HepG2 (cell line): ENCODE data around the gene RABGAP1. TPM values are rescaled to one million over a fixed set of nuclear protein-coding genes. Genes with fewer than 3 reads are reported as not detected.
A peak's percentile ranks its signal among the peaks of the same experiment; 100 is the strongest.

Experiments
- AGO2 ChIP-seq: fragments of 200-400 bp; formaldehyde crosslinking; optimal IDR thresholded peaks from 2 replicates; pipeline ENCODE3; 2017; ENCODE audit warnings: mild to moderate bottlenecking, low read depth, low read length, moderate library complexity
- ARNT2 ChIP-seq: sonication (generic); formaldehyde crosslinking; IDR thresholded peaks from 2 replicates; pipeline ENCODE4 v1.8.0; 2022; ENCODE audit warnings: mild to moderate bottlenecking, low read depth, missing genetic modification reagents, moderate library complexity
- ELF1 ChIP-seq: sonication (generic); formaldehyde crosslinking; IDR thresholded peaks from 2 replicates; pipeline ENCODE4 v1.4.0; 2020; ENCODE audit warnings: missing genetic modification reagents
- IRF2 ChIP-seq: IDR thresholded peaks from 2 replicates; pipeline ENCODE4 v1.6.1; 2018; ENCODE audit warnings: missing genetic modification reagents, missing compliant biosample characterization
- KLF6 ChIP-seq: IDR thresholded peaks from 2 replicates; pipeline ENCODE4 v1.8.0; 2016; ENCODE audit warnings: missing biosample characterization, missing genetic modification reagents
- MTF2 ChIP-seq: sonication (generic); formaldehyde crosslinking; IDR thresholded peaks from 2 replicates; pipeline ENCODE4 v1.5.0; 2020; ENCODE audit warnings: missing genetic modification reagents, borderline replicate concordance
- NBN ChIP-seq: fragments of 450-650 bp; conservative IDR thresholded peaks from 2 replicates; pipeline ENCODE4 v1.6.1; 2017
- NFE2L1 ChIP-seq: sonication (generic); formaldehyde crosslinking; IDR thresholded peaks from 2 replicates; pipeline ENCODE4 v1.4.0; 2020; ENCODE audit warnings: missing genetic modification reagents, mild to moderate bottlenecking, borderline replicate concordance
- NFE2L2 ChIP-seq: fragments of 150-350 bp; IDR thresholded peaks from 2 replicates; pipeline ENCODE4 v1.6.1; 2014; ENCODE audit warnings: low read length
- NR2F1 ChIP-seq, 2 experiments: fragments of 450-650 bp in 1 of 2; formaldehyde crosslinking in 1 of 2; IDR thresholded peaks; 2 replicates each; pipeline versions ENCODE4 v1.5.0 to v1.6.1; 2016 to 2020; ENCODE audit warnings: mild to moderate bottlenecking in 1 of 2, missing compliant biosample characterization in 1 of 2, missing genetic modification reagents in 1 of 2, moderate library complexity in 1 of 2
- POGZ ChIP-seq: sonication (generic); formaldehyde crosslinking; IDR thresholded peaks from 2 replicates; pipeline ENCODE4 v1.4.0; 2020; ENCODE audit warnings: mild to moderate bottlenecking, missing genetic modification reagents
- SMARCC2 ChIP-seq: fragments of 450-650 bp; IDR thresholded peaks from 2 replicates; pipeline ENCODE4 v1.6.1; 2017; ENCODE audit warnings: antibody characterized with exemption, mild to moderate bottlenecking
- SSRP1 ChIP-seq: IDR thresholded peaks from 2 replicates; pipeline ENCODE4 v1.6.1; 2016; ENCODE audit warnings: control low read depth
- TBL1XR1 ChIP-seq: fragments of 150-350 bp; IDR thresholded peaks from 2 replicates; pipeline ENCODE4 v1.6.1; 2014; ENCODE audit warnings: borderline replicate concordance, low read length; ENCODE audit not compliant: partially characterized antibody
- TCF12 ChIP-seq, 2 experiments: fragments of 450-650 bp in 1 of 2; sonication (generic) in 1 of 2; formaldehyde crosslinking in 1 of 2; IDR thresholded peaks; 2 replicates each; pipeline versions ENCODE4 v1.6.1 to v1.8.0; 2017 to 2022; ENCODE audit warnings: antibody characterized with exemption in 1 of 2, mild to moderate bottlenecking in 1 of 2, missing genetic modification reagents in 1 of 2, moderate library complexity in 1 of 2
- TSC22D2 ChIP-seq: sonication (generic); formaldehyde crosslinking; IDR thresholded peaks from 2 replicates; pipeline ENCODE4 v1.5.1; 2020; ENCODE audit warnings: missing genetic modification reagents, mild to moderate bottlenecking, borderline replicate concordance
- ZEB1 ChIP-seq: IDR thresholded peaks from 2 replicates; pipeline ENCODE4 v1.6.1; 2012; ENCODE audit warnings: mild to moderate bottlenecking, low read depth, inconsistent platforms; ENCODE audit not compliant: insufficient replicate concordance
- ZNF3 ChIP-seq: IDR thresholded peaks from 2 replicates; pipeline ENCODE4 v1.7.0; 2017; ENCODE audit warnings: inconsistent platforms
- ZNF441 ChIP-seq: sonication (generic); formaldehyde crosslinking; IDR thresholded peaks from 2 replicates; pipeline ENCODE4 v1.7.0; 2021; ENCODE audit warnings: missing genetic modification reagents, borderline replicate concordance
- ZSCAN21 ChIP-seq: sonication (generic); formaldehyde crosslinking; IDR thresholded peaks from 2 replicates; pipeline ENCODE4 v1.8.0; 2022; ENCODE audit warnings: mild to moderate bottlenecking, missing genetic modification reagents, moderate library complexity, borderline replicate concordance
- polyA plus RNA-seq, 8 experiments: library from polyadenylated mRNA; depleted of rRNA in 3 of 8; stranded (reverse) in 7 of 8; unstranded in 1 of 8; fragments of >200 nt; fragmentation: Illumina TruSeq in 4 of 8; extraction: Trizol in 4 of 8; gene quantifications; 2 replicates each; pipeline versions ENCODE4 v1.2.1 to v1.2.3, GENCODE V29; 2011 to 2016; ENCODE audit warnings: low read depth in 4 of 8, missing spikeins in 1 of 8, mixed read lengths in 1 of 8; ENCODE audit not compliant: insufficient read depth in 1 of 8
- total RNA-seq, 5 experiments: library from RNA; depleted of rRNA; stranded (reverse); fragments of >200 nt; fragmentation: Illumina TruSeq; extraction: Trizol; gene quantifications; 2 replicates each; pipeline ENCODE4 v1.2.3, GENCODE V29; 2016; ENCODE audit warnings: low read depth in 1 of 5
- TF ChIP-seq, protein P1 (sequence below): sonication (generic); formaldehyde crosslinking; IDR thresholded peaks from 2 replicates; pipeline ENCODE4 v1.4.0; 2020; ENCODE audit warnings: missing genetic modification reagents, borderline replicate concordance
- TF ChIP-seq, protein P2 (sequence below): IDR thresholded peaks from 2 replicates; pipeline ENCODE4 v1.6.1; 2012; ENCODE audit warnings: low read length, improper control_type of control experiment
- TF ChIP-seq, protein P3 (sequence below): sonication (generic); formaldehyde crosslinking; IDR thresholded peaks from 2 replicates; pipeline ENCODE4 v1.5.1; 2020; ENCODE audit warnings: missing genetic modification reagents, mild to moderate bottlenecking, borderline replicate concordance
- TF ChIP-seq, protein P4 (sequence below): sonication (generic); formaldehyde crosslinking; IDR thresholded peaks from 2 replicates; pipeline ENCODE4 v1.8.1; 2023; ENCODE audit warnings: mild to moderate bottlenecking, inconsistent platforms, moderate library complexity, missing genetic modification reagents, borderline replicate concordance

The RABGAP1 gene
- total and polyA plus RNA-seq, 2 of the 13 experiments (the other 11 are each of a cell fraction or from before 2014, with no cell fraction given) = 19.1 to 19.3 TPM

DNA sequence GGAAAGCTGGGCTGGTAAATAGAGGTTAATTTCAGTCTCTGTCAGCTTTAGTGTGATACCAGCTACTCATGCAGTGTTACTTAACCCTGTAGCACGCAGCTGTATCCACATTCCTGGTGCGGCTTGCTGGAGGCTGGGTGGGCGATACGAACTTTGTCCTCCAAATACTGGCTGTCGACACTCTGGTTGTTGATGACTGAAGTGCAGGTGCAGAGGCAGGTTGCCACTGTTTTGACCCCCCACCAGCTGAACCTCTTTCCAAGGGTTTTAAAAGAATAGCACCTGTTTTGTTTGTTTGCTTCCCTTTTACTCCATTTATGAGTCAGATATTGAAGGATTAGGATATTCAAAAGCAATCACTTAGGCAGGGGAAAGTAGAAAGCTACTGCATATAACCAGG, 4.4 kb upstream of the RABGAP1 start (continued):
- TF ChIP-seq, protein P1, sequence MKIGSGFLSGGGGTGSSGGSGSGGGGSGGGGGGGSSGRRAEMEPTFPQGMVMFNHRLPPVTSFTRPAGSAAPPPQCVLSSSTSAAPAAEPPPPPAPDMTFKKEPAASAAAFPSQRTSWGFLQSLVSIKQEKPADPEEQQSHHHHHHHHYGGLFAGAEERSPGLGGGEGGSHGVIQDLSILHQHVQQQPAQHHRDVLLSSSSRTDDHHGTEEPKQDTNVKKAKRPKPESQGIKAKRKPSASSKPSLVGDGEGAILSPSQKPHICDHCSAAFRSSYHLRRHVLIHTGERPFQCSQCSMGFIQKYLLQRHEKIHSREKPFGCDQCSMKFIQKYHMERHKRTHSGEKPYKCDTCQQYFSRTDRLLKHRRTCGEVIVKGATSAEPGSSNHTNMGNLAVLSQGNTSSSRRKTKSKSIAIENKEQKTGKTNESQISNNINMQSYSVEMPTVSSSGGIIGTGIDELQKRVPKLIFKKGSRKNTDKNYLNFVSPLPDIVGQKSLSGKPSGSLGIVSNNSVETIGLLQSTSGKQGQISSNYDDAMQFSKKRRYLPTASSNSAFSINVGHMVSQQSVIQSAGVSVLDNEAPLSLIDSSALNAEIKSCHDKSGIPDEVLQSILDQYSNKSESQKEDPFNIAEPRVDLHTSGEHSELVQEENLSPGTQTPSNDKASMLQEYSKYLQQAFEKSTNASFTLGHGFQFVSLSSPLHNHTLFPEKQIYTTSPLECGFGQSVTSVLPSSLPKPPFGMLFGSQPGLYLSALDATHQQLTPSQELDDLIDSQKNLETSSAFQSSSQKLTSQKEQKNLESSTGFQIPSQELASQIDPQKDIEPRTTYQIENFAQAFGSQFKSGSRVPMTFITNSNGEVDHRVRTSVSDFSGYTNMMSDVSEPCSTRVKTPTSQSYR = peak; percentile 69; the same call in 1 of the 2 replicates
- 0 out of 2 replicates have a peak, but pooled peaks have one; percentile 35 for TF ChIP-seq ZNF441 (CRISPR knock-in tag)
- TF ChIP-seq IRF2 = peak; percentile 70; the same call in 1 of the 2 replicates
- no peak for TF ChIP-seq SSRP1 (CRISPR knock-in tag)
- no peak for TF ChIP-seq NFE2L2
- no peak for TF ChIP-seq AGO2
- no peak for TF ChIP-seq KLF6 (CRISPR knock-in tag)
- TF ChIP-seq, protein P2, sequence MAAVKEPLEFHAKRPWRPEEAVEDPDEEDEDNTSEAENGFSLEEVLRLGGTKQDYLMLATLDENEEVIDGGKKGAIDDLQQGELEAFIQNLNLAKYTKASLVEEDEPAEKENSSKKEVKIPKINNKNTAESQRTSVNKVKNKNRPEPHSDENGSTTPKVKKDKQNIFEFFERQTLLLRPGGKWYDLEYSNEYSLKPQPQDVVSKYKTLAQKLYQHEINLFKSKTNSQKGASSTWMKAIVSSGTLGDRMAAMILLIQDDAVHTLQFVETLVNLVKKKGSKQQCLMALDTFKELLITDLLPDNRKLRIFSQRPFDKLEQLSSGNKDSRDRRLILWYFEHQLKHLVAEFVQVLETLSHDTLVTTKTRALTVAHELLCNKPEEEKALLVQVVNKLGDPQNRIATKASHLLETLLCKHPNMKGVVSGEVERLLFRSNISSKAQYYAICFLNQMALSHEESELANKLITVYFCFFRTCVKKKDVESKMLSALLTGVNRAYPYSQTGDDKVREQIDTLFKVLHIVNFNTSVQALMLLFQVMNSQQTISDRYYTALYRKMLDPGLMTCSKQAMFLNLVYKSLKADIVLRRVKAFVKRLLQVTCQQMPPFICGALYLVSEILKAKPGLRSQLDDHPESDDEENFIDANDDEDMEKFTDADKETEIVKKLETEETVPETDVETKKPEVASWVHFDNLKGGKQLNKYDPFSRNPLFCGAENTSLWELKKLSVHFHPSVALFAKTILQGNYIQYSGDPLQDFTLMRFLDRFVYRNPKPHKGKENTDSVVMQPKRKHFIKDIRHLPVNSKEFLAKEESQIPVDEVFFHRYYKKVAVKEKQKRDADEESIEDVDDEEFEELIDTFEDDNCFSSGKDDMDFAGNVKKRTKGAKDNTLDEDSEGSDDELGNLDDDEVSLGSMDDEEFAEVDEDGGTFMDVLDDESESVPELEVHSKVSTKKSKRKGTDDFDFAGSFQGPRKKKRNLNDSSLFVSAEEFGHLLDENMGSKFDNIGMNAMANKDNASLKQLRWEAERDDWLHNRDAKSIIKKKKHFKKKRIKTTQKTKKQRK = no peak
- peak; percentile 33; the same call in 1 of the 2 replicates for TF ChIP-seq POGZ (CRISPR knock-in tag)
- TF ChIP-seq, protein P3, sequence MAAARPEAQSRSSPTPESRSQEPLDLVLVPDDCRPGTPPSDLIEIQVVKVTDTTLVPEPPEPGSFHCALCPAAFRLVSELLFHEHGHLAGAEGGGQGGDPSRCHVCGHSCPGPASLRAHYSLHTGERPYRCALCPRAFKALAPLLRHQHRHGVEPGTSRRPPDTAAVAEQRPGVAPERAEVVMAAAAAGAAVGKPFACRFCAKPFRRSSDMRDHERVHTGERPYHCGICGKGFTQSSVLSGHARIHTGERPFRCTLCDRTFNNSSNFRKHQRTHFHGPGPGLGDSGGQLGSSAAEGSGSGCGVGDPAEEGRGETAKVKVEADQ (CRISPR knock-in tag) = no peak
- TF ChIP-seq ZSCAN21 (CRISPR knock-in tag) = no peak
- TF ChIP-seq TCF12 (IDR thresholded peaks at IDR 0.05) = no peak
- no peak for TF ChIP-seq TCF12 (CRISPR knock-in tag; IDR thresholded peaks at IDR 0.05)
- peak; percentile 73 for TF ChIP-seq ZEB1
- TF ChIP-seq NBN = no peak
- peak; percentile 92 for TF ChIP-seq ZNF3
- no peak for TF ChIP-seq ARNT2 (CRISPR knock-in tag)
- 0 out of 2 replicates have a peak, but pooled peaks have one; percentile 31 for TF ChIP-seq TSC22D2 (CRISPR knock-in tag)
- TF ChIP-seq NR2F1 (CRISPR knock-in tag; IDR thresholded peaks at IDR 0.05) = no peak
- no peak for TF ChIP-seq TBL1XR1
- no peak for TF ChIP-seq MTF2 (CRISPR knock-in tag)
- no peak for TF ChIP-seq NFE2L1 (CRISPR knock-in tag)
- TF ChIP-seq, protein P4, sequence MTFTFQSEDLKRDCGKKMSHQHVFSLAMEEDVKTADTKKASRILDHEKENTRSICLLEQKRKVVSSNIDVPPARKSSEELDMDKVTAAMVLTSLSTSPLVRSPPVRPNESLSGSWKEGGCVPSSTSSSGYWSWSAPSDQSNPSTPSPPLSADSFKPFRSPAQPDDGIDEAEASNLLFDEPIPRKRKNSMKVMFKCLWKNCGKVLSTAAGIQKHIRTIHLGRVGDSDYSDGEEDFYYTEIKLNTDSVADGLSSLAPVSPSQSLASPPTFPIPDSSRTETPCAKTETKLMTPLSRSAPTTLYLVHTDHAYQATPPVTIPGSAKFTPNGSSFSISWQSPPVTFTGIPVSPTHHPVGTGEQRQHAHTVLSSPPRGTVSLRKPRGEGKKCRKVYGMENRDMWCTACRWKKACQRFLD (CRISPR knock-in tag) = no peak
- TF ChIP-seq SMARCC2 = no peak
- TF ChIP-seq ELF1 (CRISPR knock-in tag) = no peak
